ENCODE data around the gene LDLRAD2.

- TF ChIP-seq CTCF (IDR thresholded peaks at IDR 0.05 in 4 of 5, conservative IDR thresholded peaks at IDR 0.05 in 1 of 5) (no peak), POLR2A (IDR thresholded peaks at IDR 0.05) (no peak)
These were observed 54.6 kb downstream of the LDLRAD2 start for GRCh38 chr1:21866707-21867043.

All from gastrocnemius medialis (tissue), 4 donors.